Lung (tissue), 10 donors: ENCODE data around the gene SRGAP2C. TPM values are rescaled to one million over a fixed set of nuclear protein-coding genes. Genes with fewer than 3 reads are reported as not detected.
"Not testable (repeated sequence)": the region's sequence is repeated elsewhere in the genome, so short reads cannot be mapped to it uniquely, and the experiment has no call there.

Experiments used
- ATAC-seq: fragments of 200-7000 bp; cut with Tn5 transposase; one replicate; pipeline ENCODE4 v1.9.1; 2020; ENCODE audit warnings: moderate number of reproducible peaks; ENCODE audit not compliant: insufficient read depth, low FRiP score
- DNase-seq, 3 donors: peaks; one replicate each; pipeline ENCODE4 v3.0.0-alpha.2; 2013 to 2017
- H3K27ac ChIP-seq, 2 donors: one replicate each; pipeline ENCODE4 v1.5.1; 2013; ENCODE audit warnings: mild to moderate bottlenecking in 2 of 2, moderate library complexity in 2 of 2, control low read depth in 1 of 2, inconsistent platforms in 1 of 2, low read depth in 1 of 2, low read length in 1 of 2
- H3K27me3 ChIP-seq, 3 donors: one replicate each; pipeline ENCODE4 v1.5.1; 2013; ENCODE audit warnings: low read length in 2 of 3; ENCODE audit not compliant: control insufficient read depth in 3 of 3, insufficient read depth in 3 of 3
- H3K36me3 ChIP-seq, 4 donors: one replicate each; pipeline ENCODE4 v1.5.1; 2013; ENCODE audit warnings: low read length in 4 of 4, mild to moderate bottlenecking in 1 of 4, moderate library complexity in 1 of 4; ENCODE audit not compliant: control insufficient read depth in 4 of 4, insufficient read depth in 4 of 4
- H3K4me1 ChIP-seq, 5 donors: one replicate each; pipeline ENCODE4 v1.5.1; 2013; ENCODE audit warnings: low read length in 5 of 5, mild to moderate bottlenecking in 2 of 5, moderate library complexity in 1 of 5; ENCODE audit not compliant: control insufficient read depth in 5 of 5, insufficient read depth in 5 of 5
- H3K4me3 ChIP-seq: one replicate; pipeline ENCODE4 v1.5.1; 2013; ENCODE audit warnings: mild to moderate bottlenecking, control low read depth, moderate library complexity
- H3K9ac ChIP-seq, 2 donors: one replicate each; pipeline ENCODE4 v1.5.1; 2013; ENCODE audit warnings: low read length in 2 of 2, control low read depth in 1 of 2; ENCODE audit not compliant: insufficient read depth in 1 of 2
- H3K9me3 ChIP-seq, 4 donors: one replicate each; pipeline ENCODE4 v1.5.1; 2013; ENCODE audit warnings: low read length in 3 of 4, mild to moderate bottlenecking in 1 of 4, moderate library complexity in 1 of 4; ENCODE audit not compliant: control insufficient read depth in 4 of 4, insufficient read depth in 3 of 4
- WGBS, 2 donors: extraction: QIAGEN DNeasy Blood & Tissue Kit; methylation state at CpG; one replicate each; pipeline ENCODE4 v1.1.7; 2013; 5-methylcytosine and 5-hydroxymethylcytosine counted together
- polyA plus RNA-seq, 2 donors: library from polyadenylated mRNA; stranded (reverse); fragments of 200-250 nt; gene quantifications; one replicate each; pipeline ENCODE4 v1.2.1, GENCODE V29; 2013
- total RNA-seq, 2 donors: library from RNA; depleted of rRNA in 1 of 2; stranded (reverse); fragments of >200 nt in 1 of 2; gene quantifications; one replicate each; pipeline ENCODE4 v1.2.1, GENCODE V29; 2014 to 2021
- donor health status: Bipolar disorder and iron deficiency.
- donor health status: healthy.
- donor health status: DM: yes; HTN: yes; CAD: no.

The SRGAP2C gene
- total and polyA plus RNA-seq, 4 donors: 3.9 to 34.6 (median 12.9) TPM

- DNase-seq, ATAC-seq, H3K27ac ChIP-seq, H3K9me3 ChIP-seq, H3K4me3 ChIP-seq, H3K4me1 ChIP-seq, H3K9ac ChIP-seq, H3K27me3 ChIP-seq, H3K36me3 ChIP-seq: not testable (repeated sequence)
- WGBS, 2 donors: 94 to 98% methylated on average over 5 of the region's 5 CpGs
Observed at GRCh38 chr1:121378757-121379156, 194.0 kb downstream of the SRGAP2C start.

GRCh38 chr1:121384754-121385153 is 200.0 kb downstream of the SRGAP2C start:
- not testable (repeated sequence) for H3K9ac ChIP-seq, H3K4me1 ChIP-seq, H3K27me3 ChIP-seq, H3K36me3 ChIP-seq, H3K9me3 ChIP-seq, H3K27ac ChIP-seq, H3K4me3 ChIP-seq
- ATAC-seq (peak; percentile 27), DNase-seq (peak; percentile 59 to 80 (median 79))
- 79 to 98% methylated on average over 3 of the region's 4 CpGs for WGBS, 2 donors

- not testable (repeated sequence) for H3K9ac ChIP-seq
Observed at GRCh38 chr1:121385162-121385561, 200.4 kb downstream of the SRGAP2C start.

GRCh38 chr1:121385563-121386288 is 201.0 kb downstream of the SRGAP2C start:
- not testable (repeated sequence) for H3K4me3 ChIP-seq, H3K9me3 ChIP-seq, H3K4me1 ChIP-seq, H3K36me3 ChIP-seq, H3K9ac ChIP-seq, H3K27ac ChIP-seq, DNase-seq, H3K27me3 ChIP-seq, ATAC-seq
- WGBS, 2 donors: 72 to 93% methylated on average over 4 to 5 of the region's 8 CpGs

More at GRCh38 chr1:121385162-121385561, 200.4 kb downstream of the SRGAP2C start:
- not testable (repeated sequence) for H3K27ac ChIP-seq, DNase-seq, H3K36me3 ChIP-seq, H3K4me3 ChIP-seq, H3K4me1 ChIP-seq, H3K27me3 ChIP-seq, H3K9me3 ChIP-seq
- no CpG with 5 or more reads among the region's 3 CpGs for WGBS, 2 donors
- ATAC-seq: peak; percentile 75

GRCh38 chr1:121386319-121386948 is 201.7 kb downstream of the SRGAP2C start:
- H3K9ac ChIP-seq, H3K27ac ChIP-seq, H3K4me3 ChIP-seq, H3K36me3 ChIP-seq, H3K9me3 ChIP-seq, ATAC-seq, H3K4me1 ChIP-seq, H3K27me3 ChIP-seq, DNase-seq: not testable (repeated sequence)
- WGBS, 2 donors: no CpG with 5 or more reads among the region's 8 CpGs

- ATAC-seq, H3K4me3 ChIP-seq, H3K27me3 ChIP-seq, H3K36me3 ChIP-seq, H3K4me1 ChIP-seq, H3K9me3 ChIP-seq, H3K27ac ChIP-seq, H3K9ac ChIP-seq, DNase-seq: not testable (repeated sequence)
- no CpG with 5 or more reads among the region's 3 CpGs for WGBS, 2 donors
Observed at GRCh38 chr1:121389895-121390560, 205.3 kb downstream of the SRGAP2C start.

- H3K27me3 ChIP-seq, DNase-seq, H3K4me1 ChIP-seq, H3K9me3 ChIP-seq, H3K4me3 ChIP-seq, H3K27ac ChIP-seq, H3K36me3 ChIP-seq, H3K9ac ChIP-seq, ATAC-seq: not testable (repeated sequence)
- 97 to 99% methylated on average over 2 to 3 of the region's 3 CpGs for WGBS, 2 donors
Observed at GRCh38 chr1:121392130-121392529, 207.4 kb downstream of the SRGAP2C start.

GRCh38 chr1:121395718-121396201 is 211.0 kb downstream of the SRGAP2C start:
- H3K4me1 ChIP-seq, H3K4me3 ChIP-seq, H3K27me3 ChIP-seq, H3K9ac ChIP-seq, H3K9me3 ChIP-seq, ATAC-seq, H3K36me3 ChIP-seq, H3K27ac ChIP-seq: not testable (repeated sequence)
- WGBS, 2 donors: 4 to 7% methylated on average over 23 to 38 of the region's 38 CpGs
- peak; percentile 56 to 68 (median 61) for DNase-seq
